Duodenal mucosa (tissue), 2 donors: ENCODE results near the gene TMEM178B.

Experiments
- H3K27ac ChIP-seq: one replicate; pipeline ENCODE4 v1.7.0; 2013; ENCODE audit warnings: low read depth, low read length
- H3K27me3 ChIP-seq, 2 donors: one replicate each; pipeline ENCODE4 v1.7.0; 2013; ENCODE audit warnings: low read length in 2 of 2, control low read depth in 1 of 2; ENCODE audit not compliant: insufficient read depth in 2 of 2, control insufficient read depth in 1 of 2
- H3K36me3 ChIP-seq, 2 donors: one replicate each; pipeline ENCODE4 v1.7.0; 2013; ENCODE audit warnings: low read length in 2 of 2, control low read depth in 1 of 2; ENCODE audit not compliant: insufficient read depth in 2 of 2, control insufficient read depth in 1 of 2
- H3K4me1 ChIP-seq, 2 donors: one replicate each; pipeline ENCODE4 v1.7.0; 2013; ENCODE audit warnings: low read length in 2 of 2, control low read depth in 1 of 2; ENCODE audit not compliant: insufficient read depth in 2 of 2, control insufficient read depth in 1 of 2
- H3K4me3 ChIP-seq, 2 donors: one replicate each; pipeline ENCODE4 v1.7.0; 2013; ENCODE audit warnings: low read length in 2 of 2, low read depth in 1 of 2
- H3K9ac ChIP-seq, 2 donors: one replicate each; pipeline ENCODE4 v1.7.0; 2013; ENCODE audit warnings: low read length in 2 of 2, low read depth in 1 of 2
- H3K9me3 ChIP-seq, 2 donors: one replicate each; pipeline ENCODE4 v1.7.0; 2013; ENCODE audit warnings: low read length in 2 of 2, control low read depth in 1 of 2; ENCODE audit not compliant: control insufficient read depth in 1 of 2

Gene TMEM178B

GRCh38 chr7:141251957-141252356, 178.1 kb downstream of the TMEM178B start:
- H3K4me1 ChIP-seq: no peaks in the 10 kb centered on the region
- no peaks in the 10 kb centered on the region for H3K36me3 ChIP-seq
- H3K27me3 ChIP-seq: no peaks in the 10 kb centered on the region
- H3K9me3 ChIP-seq: no peaks in the 10 kb centered on the region
- H3K4me3 ChIP-seq: no peak overlapping the region
- H3K9ac ChIP-seq: no peak overlapping the region
- no peak overlapping the region for H3K27ac ChIP-seq

GRCh38 chr7:141257597-141257996, 183.7 kb downstream of the TMEM178B start:
- Histone ChIP-seq H3K27ac (no peak overlapping the region), H3K36me3 (no peaks in the 10 kb centered on the region), H3K9me3 (peaks cover 4% of the 10 kb centered on the region in 2 donors), H3K4me3 (no peak overlapping the region), H3K9ac (no peak overlapping the region), H3K27me3 (no peaks in the 10 kb centered on the region), H3K4me1 (no peaks in the 10 kb centered on the region)

- H3K36me3 ChIP-seq: no peaks in the 10 kb centered on the region
- no peaks in the 10 kb centered on the region for H3K27me3 ChIP-seq
- no peak overlapping the region for H3K4me3 ChIP-seq
- H3K27ac ChIP-seq: no peak overlapping the region
- no peak overlapping the region for H3K9ac ChIP-seq
- peaks cover 4% of the 10 kb centered on the region in 2 donors for H3K9me3 ChIP-seq
- H3K4me1 ChIP-seq: no peaks in the 10 kb centered on the region
Observed at GRCh38 chr7:141258559-141258958, 184.7 kb downstream of the TMEM178B start.

GRCh38 chr7:141262101-141263090, 188.5 kb downstream of the TMEM178B start:
- H3K9me3 ChIP-seq: peaks cover 4% of the 10 kb centered on the region in 2 donors
- H3K9ac ChIP-seq: no peak overlapping the region
- H3K4me3 ChIP-seq: no peak overlapping the region
- H3K4me1 ChIP-seq: no peaks in the 10 kb centered on the region
- no peak overlapping the region for H3K27ac ChIP-seq
- no peaks in the 10 kb centered on the region for H3K27me3 ChIP-seq
- no peaks in the 10 kb centered on the region for H3K36me3 ChIP-seq

GRCh38 chr7:141263508-141263907, 189.6 kb downstream of the TMEM178B start:
- H3K27me3 ChIP-seq: no peaks in the 10 kb centered on the region
- peaks cover 2 to 3% of the 10 kb centered on the region in 2 donors for H3K9me3 ChIP-seq
- no peak overlapping the region for H3K27ac ChIP-seq

GRCh38 chr7:141263983-141264382, 190.1 kb downstream of the TMEM178B start:
- Histone ChIP-seq H3K4me1 (no peaks in the 10 kb centered on the region), H3K4me3 (no peak overlapping the region), H3K27ac (no peak overlapping the region), H3K27me3 (no peaks in the 10 kb centered on the region), H3K36me3 (no peaks in the 10 kb centered on the region), H3K9ac (no peak overlapping the region), H3K9me3 (no peaks in the 10 kb centered on the region)

More at GRCh38 chr7:141263508-141263907, 189.6 kb downstream of the TMEM178B start:
- Histone ChIP-seq H3K4me3 (no peak overlapping the region), H3K9ac (no peak overlapping the region), H3K36me3 (no peaks in the 10 kb centered on the region), H3K4me1 (no peaks in the 10 kb centered on the region)

- no peaks in the 10 kb centered on the region for H3K4me1 ChIP-seq
Observed at GRCh38 chr7:141264511-141264910, 190.6 kb downstream of the TMEM178B start.

GRCh38 chr7:141265668-141266067, 191.8 kb downstream of the TMEM178B start:
- H3K36me3 ChIP-seq: no peaks in the 10 kb centered on the region
- no peaks in the 10 kb centered on the region for H3K27me3 ChIP-seq
- no peak overlapping the region for H3K27ac ChIP-seq
- no peaks in the 10 kb centered on the region for H3K4me1 ChIP-seq
- H3K4me3 ChIP-seq: no peak overlapping the region
- H3K9ac ChIP-seq: no peak overlapping the region
- H3K9me3 ChIP-seq: no peaks in the 10 kb centered on the region

More at GRCh38 chr7:141264511-141264910, 190.6 kb downstream of the TMEM178B start:
- H3K27ac ChIP-seq: no peak overlapping the region
- no peaks in the 10 kb centered on the region for H3K27me3 ChIP-seq
- no peak overlapping the region for H3K9ac ChIP-seq
- H3K4me3 ChIP-seq: no peak overlapping the region
- H3K9me3 ChIP-seq: no peaks in the 10 kb centered on the region
- H3K36me3 ChIP-seq: no peaks in the 10 kb centered on the region

- Histone ChIP-seq H3K4me1 (no peaks in the 10 kb centered on the region), H3K27me3 (no peaks in the 10 kb centered on the region), H3K27ac (no peak overlapping the region), H3K9ac (no peak overlapping the region), H3K9me3 (no peaks in the 10 kb centered on the region), H3K36me3 (no peaks in the 10 kb centered on the region), H3K4me3 (no peak overlapping the region)
Observed at GRCh38 chr7:141268614-141269013, 194.8 kb downstream of the TMEM178B start.

- H3K27ac ChIP-seq: no peak overlapping the region
- no peak overlapping the region for H3K4me3 ChIP-seq
- H3K9ac ChIP-seq: no peak overlapping the region
- H3K36me3 ChIP-seq: no peaks in the 10 kb centered on the region
- H3K27me3 ChIP-seq: no peaks in the 10 kb centered on the region
- no peaks in the 10 kb centered on the region for H3K9me3 ChIP-seq
- no peaks in the 10 kb centered on the region for H3K4me1 ChIP-seq
Observed at GRCh38 chr7:141271451-141271850, 197.6 kb downstream of the TMEM178B start.
